Measurements from ENCODE around the gene RGS1.

Gene RGS1

DNA sequence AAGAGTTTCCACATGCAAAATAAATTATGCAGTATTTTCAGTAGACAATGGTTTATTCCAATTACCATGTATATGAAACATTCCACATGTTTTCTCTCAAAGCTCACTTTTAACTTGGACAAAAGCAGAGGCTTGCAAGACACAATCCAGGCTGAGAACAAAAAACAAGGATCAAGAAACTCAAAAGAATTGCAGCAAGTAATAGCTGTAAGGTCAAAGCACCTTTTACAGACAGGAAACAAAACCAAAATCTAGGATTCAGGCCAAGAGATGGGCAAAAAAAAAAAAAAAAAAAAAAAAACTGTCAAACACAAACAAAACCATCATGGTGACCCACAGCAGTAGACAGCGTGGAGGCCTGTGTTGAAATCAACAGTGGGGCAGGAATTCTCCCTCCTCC is 9.3 kb downstream of the RGS1 start:
- DNase-seq, result no peak

DNA sequence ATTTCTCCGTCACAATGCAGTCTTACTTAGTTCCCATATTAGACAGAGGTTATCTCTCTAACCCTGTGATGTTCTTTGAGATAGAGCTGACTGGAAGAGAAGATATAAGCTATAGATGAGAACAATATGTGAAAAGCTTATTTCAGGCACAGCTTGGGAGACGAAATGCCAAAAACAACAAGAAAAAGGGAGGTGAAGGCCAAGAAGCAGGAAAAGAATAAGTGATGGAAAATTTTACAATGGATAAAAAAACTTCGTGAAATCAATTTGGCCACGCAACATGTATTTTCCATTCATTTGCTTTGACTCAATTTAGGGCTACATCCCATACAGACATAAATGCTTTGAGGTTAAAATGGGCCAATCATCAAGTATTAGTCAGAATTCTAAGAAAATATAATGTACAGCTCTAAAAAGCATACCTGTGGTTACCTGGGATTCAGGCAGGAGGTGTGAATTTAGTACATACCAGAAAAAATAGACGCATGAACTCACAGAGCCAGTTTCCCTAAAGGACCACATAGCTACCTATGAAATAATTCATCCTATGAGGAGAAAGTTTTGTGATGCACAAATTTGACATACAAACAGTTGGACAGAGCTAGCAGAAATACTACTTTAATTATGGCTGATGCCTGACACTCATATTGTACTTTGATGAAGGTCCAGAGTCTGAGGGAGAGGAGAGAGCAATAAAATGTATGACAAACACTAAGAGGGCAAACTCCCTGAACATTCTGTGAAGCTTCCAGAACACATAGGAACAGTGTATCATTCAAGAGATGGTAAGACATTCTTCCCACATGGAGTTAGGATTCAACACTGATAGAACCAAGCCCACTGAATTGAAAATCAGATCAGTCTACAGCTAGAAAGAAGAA is 12.1 kb downstream of the RGS1 start:
- no peak for DNase-seq

DNA sequence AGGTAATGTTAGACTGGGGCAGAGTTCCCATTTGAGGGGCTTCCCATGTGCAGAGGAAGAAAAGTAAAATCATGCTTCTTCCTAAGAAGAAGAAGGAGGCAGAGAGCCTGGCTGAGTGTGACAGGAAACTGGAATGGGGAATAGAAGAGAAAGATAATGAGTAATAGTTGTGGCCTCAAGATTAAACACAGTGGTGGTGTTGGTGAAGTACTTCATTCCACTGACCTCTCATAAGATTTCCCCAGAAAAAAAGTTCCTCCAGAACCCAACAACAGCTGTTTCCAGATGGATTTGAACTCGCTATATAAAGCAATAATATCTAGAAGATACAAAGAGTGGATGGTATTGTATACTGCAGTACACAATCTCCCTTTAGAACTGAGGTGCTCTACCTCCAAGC is 13.0 kb downstream of the RGS1 start:
- DNase-seq, result no peak

- DNase-seq, result no peak
Observed at GRCh38 chr1:192589813-192590212, 14.2 kb downstream of the RGS1 start.

DNA sequence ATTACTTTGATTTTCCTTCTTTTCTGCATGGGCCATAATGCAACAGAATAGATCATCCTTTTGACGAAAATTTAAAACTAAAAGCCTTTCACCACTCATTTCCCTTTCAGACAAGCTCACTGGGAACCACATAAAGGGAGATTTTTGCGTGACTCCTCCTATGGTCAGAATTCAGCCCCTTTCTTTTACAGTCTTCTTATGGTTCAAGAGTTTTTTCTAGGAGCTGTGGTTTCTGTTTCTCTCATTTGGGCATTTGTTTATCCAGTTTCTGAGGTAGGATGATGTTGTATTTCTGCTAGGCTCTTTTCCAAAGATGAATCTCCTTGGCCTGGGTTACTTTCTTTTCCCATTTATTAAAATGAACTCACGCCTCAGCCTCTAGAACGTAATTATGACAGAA is 16.9 kb downstream of the RGS1 start:
- no peak for DNase-seq

DNA sequence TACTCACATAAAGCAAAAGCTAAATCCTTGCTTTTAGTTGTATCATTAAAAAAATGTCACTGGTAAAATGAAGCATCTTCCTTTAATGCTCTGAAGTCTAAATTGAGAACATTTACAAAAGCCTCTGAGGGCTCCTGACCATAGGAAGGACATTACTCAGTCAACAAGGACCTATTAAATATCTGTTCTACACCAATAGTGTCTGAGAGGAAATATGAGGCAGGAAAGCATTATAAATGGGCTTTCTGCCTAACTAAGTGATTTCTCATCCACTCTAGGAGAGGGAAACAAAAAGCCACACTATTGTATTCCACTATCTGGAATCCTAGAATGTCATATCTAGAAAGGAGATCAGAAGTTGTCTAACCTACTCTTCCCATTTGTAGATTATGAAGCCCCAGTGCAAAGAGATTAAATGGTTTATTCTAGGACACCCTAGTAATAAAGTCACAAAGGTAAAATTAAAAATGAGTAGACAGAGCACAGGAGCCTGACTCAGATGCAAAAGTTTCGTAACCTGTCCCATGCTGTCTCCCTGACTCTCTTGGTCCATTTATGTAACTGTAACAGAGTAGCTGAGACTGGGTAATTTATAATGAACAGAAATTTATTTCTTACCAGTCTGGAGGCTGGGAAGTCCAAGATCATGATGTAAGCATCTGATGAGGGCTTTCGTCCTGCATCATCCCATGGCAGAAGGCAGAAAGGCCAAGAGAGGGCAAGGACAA is 17.6 kb downstream of the RGS1 start:
- no peak for DNase-seq

- DNase-seq, result no peak
Observed at GRCh38 chr1:192595299-192595698, 19.7 kb downstream of the RGS1 start.

DNA sequence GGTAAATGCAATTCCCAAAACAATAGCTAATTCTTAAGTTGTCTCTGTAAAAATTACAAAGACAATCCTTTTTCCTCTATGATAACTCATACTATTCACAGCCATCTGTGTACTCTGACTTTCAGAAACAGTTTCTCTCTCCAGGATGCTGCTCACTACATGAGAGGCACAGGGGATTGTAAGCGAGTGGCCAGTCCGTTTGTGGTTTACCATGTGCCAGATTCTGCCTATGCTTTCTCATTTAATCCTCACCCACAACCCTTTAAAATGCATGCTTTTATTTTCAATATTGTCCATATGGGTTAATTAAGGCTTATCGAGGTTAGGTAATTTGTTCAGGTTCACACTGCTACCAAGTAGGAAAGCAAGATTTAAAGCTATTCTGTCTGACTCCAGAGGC is 23.0 kb downstream of the RGS1 start:
- DNase-seq, result no peak

- DNase-seq, result no peak
Observed at GRCh38 chr1:192600275-192600674, 24.7 kb downstream of the RGS1 start.

- no peak for DNase-seq
Observed at GRCh38 chr1:192601143-192601542, 25.6 kb downstream of the RGS1 start.

DNA sequence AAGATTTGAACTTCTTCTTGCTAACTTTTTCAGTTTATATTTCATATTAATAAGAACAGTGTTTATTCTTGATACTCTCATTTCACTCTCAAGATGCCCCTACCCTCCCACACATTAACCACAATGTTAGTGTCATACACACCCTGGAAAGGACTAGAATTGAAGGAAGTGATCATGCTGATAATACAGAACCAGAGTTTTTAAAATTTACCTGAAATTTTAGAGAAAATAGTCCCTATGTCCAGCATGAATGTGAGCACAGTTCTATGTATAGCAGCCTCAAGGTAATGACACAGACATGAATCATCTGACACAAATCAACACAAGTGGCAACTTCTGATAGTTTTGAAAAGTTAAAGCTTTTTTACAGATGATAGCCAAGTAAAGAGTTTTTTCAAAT is 26.0 kb downstream of the RGS1 start:
- no peak for DNase-seq

- no peak for DNase-seq
Observed at GRCh38 chr1:192602757-192603156, 27.2 kb downstream of the RGS1 start.

GRCh38 chr1:192603218-192603787 is 27.7 kb downstream of the RGS1 start:
- no peak for DNase-seq

DNA sequence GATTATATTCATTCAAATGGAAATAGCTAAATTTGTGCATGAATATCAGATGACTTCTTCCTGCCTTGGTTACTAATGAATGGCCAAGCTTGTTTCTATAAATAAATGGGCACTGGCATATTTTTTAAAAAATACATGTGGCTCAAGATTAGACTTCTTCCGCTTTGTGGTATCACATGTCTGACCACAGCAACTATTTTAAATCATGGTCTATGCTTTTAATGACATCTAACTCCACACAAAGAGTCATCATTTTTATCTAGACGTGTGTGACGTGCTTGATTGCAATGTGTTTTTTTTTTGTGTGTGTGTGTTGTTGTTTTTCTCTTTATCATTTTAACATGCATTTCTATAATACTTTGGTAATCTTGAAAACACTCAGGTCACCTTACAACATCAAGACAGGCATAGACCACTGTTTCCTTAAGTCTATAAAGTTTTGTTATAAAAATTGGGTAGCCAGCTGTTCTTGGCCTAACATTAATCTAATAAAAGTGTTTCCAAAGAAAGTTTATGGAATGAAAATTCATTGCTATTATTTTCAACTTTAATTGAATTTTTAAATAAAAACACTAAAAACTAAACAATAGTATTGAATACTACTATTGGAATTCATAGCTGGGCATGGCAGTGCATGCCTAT is 29.5 kb downstream of the RGS1 start:
- DNase-seq, result no peak

DNA sequence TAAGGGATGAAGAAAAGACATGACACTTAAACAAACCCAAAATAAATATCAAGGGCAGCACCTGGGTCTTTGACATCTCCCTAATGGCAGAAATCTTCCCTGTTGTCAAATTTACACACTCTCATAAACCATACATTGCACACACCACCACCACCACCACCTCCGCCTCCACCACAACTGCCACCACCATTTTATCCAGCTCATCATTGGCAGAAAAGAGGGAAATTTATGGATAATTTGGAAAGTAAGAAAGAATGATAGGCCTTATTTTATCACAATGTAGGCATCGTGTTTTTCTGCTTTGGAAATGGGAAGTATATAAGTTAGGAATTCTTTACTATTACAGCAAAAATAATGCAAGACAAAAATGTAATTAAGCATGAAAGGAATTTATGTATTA is 33.1 kb downstream of the RGS1 start:
- DNase-seq, result no peak

- no peak for DNase-seq
Observed at GRCh38 chr1:192609110-192610079, 33.8 kb downstream of the RGS1 start.

DNA sequence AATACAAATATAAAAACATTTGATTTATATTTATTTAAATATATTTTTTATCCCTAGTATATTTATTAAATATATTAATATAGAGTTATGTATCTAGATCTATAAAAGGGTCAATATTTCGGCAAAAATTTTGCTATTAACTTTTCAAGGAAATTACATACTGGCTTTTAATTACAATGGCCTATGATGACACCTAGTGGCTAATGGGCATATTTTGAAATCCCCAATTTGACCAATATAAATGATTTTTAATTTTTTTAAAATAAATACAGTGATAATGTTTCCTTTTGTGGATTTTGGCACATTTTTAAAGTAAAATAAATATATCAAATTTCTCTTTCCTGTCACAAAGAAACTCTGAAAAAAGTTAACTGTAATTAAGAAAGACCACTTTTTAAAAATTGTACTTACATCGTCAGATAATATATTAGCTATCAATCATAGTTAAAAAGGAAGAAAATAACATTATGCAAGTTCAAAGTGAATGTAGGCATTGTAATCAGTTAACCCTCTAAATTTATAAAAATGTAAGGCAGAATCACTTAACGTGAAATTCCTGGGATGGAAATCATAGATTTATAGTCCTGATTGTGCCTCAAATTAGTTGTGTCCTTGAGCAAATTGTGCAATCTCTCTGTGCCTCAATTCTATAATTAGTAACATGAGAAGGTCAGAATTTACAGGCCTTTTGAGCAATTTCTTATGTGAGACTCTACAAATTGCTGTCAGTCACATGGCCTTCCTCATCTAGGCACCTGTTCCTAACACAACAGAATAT is 34.7 kb downstream of the RGS1 start:
- DNase-seq, result no peak

DNA sequence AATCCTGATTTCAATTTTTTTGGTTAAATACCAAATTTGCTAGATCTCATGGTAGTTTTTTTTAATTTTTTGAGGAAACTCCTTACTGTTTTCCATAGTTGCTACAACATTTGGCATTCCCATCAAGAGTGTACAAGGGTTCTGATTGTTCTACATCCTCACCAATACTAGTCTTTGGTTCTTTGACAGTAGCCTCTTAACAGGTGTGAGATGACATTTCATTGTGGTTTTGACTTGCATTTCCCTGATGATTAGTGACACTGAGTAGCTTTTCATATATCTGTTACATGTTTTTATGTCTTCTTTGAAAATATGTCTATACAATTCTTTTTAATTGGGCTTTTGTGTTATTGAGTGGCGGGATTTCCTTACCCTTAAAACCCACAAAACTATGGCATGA is 39.5 kb downstream of the RGS1 start:
- no peak for DNase-seq

GRCh38 chr1:192620071-192620635 is 44.6 kb downstream of the RGS1 start:
- no peak for DNase-seq

DNA sequence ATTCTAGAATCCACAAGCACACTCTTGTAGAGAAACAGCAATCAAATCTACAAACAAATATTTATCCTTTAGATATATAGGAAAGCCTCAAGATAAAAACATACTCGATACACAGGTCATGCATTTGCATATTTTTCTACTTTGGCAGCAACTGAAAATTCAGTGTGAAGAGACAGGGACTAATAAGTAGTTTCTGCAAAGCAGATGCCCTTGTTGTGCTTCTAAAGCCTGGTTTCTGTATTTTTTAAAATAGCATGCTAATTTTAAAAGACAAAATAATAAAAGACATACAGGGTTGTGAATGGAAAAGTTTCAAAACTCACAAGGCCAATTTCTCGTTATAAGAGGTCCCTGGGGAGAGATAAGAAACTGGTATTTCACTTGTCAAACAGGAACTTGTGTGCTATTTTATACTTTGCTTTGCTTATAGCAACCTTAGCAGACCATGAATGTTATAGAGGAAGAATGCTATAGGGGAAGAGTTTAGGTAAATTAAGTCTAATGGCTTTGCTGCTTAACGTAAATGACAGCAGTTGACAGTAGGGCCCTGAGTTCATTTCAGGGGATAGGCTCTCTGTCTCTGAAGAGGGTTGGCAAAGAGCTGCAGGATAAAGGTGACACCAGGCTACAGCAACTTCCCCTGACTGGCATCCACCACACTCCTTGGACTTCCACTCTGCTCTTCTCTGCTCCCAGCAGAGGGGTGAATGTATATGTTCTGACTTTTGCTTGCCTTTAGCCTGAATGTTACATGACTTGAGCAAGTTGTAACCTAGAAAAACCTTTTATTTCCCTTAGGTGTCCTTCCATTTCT is 51.0 kb downstream of the RGS1 start:
- DNase-seq, result no peak

Measured in DMS 273 treated with DMSO at 0.1 percent for 48 hours (cell line).